Activated CD4-positive, alpha-beta T cell treated with anti-CD3 and anti-CD28 coated beads for 24 hours (primary cell): ENCODE results near the gene ZNF169.
"Not testable (repeated sequence)": the region's sequence is repeated elsewhere in the genome, so short reads cannot be mapped to it uniquely, and the experiment has no call there.

Experiments used
- DNase-seq, 2 donors: peaks; one replicate each; pipeline ENCODE4 v3.0.0-alpha.2; 2020; ENCODE audit warnings: low read depth in 2 of 2

Gene ZNF169

DNA sequence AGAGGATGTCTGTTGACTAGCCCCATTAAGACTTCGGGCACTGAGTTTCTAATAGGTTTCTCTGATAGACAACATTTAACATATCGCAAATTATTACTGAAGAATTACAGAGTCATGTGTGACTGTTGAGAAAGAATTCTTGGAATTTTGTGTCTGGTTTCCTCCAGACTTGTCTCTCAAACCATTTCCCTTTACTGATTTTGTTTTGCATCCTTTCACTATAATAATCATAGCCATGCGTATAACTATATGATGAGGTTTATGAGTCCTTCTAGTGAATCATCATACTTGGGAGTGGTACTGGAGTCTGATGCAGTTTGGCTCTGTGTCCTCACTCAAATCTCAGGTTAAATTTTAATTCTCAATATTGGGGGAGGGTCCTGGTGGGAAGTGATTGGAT, 27.0 kb downstream of the ZNF169 start:
- DNase-seq, result no peak

- DNase-seq, result no peak
Measured at GRCh38 chr9:94287877-94288513, 28.9 kb downstream of the ZNF169 start.

- no peak for DNase-seq
Measured at GRCh38 chr9:94289691-94290090, 30.6 kb downstream of the ZNF169 start.

- DNase-seq, result no peak
Measured at GRCh38 chr9:94298949-94299599, 40.0 kb downstream of the ZNF169 start.

DNA sequence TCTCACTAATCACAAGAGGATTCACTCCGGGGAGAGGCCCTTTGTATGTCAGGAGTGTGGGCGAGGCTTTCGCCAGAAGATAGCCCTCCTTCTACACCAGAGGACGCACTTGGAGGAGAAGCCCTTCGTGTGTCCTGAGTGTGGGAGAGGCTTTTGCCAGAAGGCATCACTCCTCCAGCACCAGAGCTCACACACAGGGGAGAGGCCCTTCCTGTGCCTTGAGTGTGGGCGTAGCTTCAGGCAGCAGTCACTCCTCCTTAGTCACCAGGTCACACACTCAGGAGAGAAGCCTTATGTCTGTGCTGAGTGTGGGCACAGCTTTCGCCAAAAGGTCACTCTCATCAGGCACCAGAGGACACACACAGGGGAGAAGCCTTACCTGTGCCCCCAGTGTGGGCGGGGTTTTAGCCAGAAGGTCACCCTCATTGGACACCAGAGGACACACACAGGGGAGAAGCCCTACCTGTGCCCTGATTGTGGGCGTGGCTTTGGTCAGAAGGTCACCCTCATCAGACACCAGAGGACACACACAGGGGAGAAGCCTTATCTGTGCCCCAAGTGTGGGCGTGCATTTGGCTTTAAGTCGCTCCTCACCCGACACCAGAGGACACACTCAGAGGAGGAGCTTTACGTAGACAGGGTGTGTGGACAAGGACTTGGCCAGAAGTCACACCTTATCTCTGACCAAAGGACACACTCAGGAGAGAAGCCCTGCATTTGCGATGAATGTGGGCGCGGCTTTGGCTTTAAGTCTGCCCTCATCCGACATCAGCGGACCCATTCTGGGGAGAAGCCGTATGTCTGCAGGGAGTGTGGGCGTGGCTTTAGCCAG, 41.6 kb downstream of the ZNF169 start:
- DNase-seq, result no peak

GRCh38 chr9:94301583-94301982, 42.5 kb downstream of the ZNF169 start:
- no peak for DNase-seq

DNA sequence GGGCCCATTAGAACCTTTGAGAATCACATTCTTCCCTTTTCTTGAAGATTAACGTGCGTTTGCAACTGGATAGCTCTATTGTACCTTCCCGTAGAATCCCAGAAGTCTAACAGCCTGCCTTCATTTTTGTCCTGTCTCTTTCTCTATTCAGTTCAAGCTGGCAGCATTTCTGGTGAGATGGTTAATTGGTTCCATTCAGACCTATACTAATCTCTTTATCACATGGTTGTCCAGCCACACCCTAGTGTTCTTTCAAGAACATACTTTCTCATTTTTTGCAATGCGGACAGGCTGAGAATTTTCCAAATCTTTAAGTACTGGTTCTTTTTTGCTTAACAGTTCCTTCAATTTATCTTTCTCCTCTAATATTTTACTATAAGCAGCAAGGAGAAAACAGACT, 43.3 kb downstream of the ZNF169 start:
- DNase-seq, result no peak

GRCh38 chr9:94303321-94303720, 44.2 kb downstream of the ZNF169 start:
- no peak for DNase-seq

DNA sequence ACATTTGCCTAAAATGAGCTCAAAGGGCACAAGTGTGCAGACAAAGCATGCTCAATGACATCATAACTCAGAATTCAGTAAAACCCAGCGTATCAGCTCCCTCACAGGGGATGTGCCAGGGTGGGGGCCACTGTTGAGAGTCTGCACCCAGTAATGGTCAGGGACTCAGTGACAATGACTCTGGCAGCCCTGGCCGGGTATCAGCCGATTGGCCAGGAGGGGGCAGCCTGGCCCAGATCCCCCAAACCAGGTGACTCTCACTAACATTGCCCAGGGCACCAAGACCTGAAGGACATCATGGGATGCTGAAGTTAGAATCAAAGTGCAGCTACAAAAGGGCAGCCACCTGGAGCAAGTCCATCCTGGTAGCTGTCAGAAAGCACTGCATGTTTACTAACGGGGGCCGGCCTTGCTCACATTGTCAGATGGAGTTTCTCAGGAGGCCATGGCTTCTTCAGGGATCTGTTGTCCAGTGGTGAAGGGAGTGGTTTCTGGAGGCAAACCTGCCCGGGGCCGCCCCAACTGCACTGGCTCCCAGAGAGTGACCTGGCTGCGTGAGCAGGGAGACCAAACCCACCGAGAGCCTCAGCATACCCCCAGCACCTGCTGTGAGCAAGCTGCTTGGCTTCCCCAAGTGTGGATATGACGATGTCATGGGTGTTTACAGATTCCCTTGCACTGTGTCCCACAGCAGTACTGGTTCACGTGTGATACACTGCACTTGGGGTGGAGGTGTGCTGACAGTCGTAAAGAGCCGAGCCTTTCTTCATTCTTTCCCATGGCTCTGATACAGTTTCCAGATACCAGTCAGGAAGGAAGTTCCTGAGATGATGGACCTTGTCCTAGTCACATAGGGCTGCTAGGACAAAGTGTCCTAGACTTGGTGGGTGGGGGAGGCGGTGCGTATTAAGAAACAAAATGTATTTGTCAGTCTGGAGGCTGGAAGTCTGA, 56.2 kb downstream of the ZNF169 start:
- not testable (repeated sequence) for DNase-seq

DNA sequence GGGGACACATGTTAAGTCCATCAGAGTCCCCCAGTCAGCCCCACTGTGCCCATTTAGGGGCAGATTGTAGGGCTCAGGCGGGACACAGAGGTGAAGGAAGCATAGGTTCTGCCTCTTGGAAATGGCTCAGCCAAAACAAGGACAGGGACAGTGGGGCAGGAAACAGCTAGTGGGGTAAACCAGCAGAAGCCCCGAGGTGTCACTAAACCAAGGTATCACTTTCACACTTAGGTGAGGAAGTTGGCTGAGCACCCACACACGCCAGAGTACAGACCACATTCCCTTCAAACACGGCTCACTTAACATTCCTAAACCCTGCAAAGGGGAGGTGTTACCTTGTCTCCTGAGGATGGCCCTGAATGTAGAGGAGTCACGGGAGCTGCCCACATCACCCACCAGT, 57.1 kb downstream of the ZNF169 start:
- not testable (repeated sequence) for DNase-seq

DNA sequence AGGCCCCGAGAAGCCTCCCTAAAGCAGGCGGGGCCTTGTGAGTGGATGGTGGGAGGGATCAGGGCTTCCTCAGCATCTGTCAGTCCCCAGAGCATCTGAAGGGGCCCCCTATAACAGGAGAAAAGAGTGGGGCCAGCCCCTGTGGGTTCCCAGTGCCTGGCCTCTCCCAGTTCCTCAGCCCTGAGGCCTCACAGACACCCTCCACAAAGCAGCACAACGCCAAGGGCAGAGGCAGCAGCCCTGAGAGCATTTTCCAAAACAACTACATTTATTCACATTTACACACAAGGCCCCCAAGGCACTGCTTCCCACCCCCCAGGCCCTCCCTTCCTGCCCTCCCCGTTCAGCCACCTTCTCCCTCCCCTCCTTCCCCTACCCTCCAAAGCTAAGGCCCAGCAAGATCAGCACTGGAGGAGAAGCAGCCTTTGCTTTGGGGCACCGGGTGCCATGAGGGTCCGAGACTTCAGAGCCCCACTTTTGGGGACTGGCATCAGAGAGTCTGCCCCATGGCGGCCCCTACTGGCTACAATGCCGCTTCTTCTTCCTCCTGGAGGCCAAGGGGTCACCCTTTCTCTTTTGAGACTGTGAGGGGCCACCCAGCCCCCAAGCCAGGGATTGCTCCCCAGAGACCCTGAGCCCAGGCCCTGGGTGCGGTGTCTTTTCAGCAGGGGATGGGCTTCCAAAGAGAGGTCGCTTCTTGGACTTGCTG, 59.0 kb downstream of the ZNF169 start:
- DNase-seq, result not testable (repeated sequence)

- not testable (repeated sequence) for DNase-seq
Measured at GRCh38 chr9:94322342-94322940, 63.3 kb downstream of the ZNF169 start.

- DNase-seq, result not testable (repeated sequence)
Measured at GRCh38 chr9:94323153-94323798, 64.2 kb downstream of the ZNF169 start.

GRCh38 chr9:94325583-94325982, 66.5 kb downstream of the ZNF169 start:
- DNase-seq, result not testable (repeated sequence)

DNA sequence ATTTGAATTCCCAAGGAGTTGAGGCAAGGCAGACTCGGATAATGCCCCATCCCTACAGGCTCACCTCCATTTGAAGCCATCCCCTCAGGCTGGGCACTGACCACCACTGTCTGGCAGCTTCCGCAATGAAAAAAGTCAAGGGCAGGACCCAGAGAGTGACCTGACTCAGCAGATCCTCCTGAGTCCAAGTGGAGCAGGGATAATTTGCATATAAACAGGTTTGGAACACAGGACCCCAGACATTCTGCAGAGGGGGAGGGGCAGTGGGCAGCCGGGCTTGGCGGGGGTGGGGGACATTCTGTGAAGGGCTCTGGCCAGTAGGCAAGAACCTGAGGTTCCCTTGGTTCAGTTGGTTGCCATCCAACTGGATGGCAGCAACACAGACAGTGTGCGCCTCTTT, 69.4 kb downstream of the ZNF169 start, which contains the start of gene NUTM2F:
Gene NUTM2F (minus strand): TSS at position 101 of the 400 bp plus-strand sequence. CDS start 21 bp downstream, at position 80.
- DNase-seq, result not testable (repeated sequence)

GRCh38 chr9:94336445-94336844, 77.3 kb downstream of the ZNF169 start:
- not testable (repeated sequence) for DNase-seq

DNA sequence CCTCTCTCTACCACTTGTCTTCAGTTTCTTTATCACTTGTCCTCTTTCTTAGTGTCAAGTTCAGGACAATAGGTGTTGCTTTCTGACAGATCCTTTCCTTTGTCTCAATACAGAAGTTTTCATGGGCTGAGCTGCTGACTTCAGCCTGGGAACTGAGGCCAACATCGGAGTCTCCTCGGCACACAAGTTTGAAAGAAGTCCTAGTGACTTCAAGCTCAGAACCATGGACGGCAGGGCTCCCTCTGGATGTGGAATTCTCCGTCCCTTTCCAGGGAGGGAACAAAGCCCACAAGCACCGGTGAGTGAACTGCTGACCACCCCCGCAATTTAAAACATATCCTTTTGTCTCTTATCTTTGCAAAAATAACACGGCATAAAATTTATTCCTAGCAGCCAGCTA, 79.6 kb downstream of the ZNF169 start:
- DNase-seq, result not testable (repeated sequence)

GRCh38 chr9:94339657-94340056, 80.6 kb downstream of the ZNF169 start:
- DNase-seq, result not testable (repeated sequence)

DNA sequence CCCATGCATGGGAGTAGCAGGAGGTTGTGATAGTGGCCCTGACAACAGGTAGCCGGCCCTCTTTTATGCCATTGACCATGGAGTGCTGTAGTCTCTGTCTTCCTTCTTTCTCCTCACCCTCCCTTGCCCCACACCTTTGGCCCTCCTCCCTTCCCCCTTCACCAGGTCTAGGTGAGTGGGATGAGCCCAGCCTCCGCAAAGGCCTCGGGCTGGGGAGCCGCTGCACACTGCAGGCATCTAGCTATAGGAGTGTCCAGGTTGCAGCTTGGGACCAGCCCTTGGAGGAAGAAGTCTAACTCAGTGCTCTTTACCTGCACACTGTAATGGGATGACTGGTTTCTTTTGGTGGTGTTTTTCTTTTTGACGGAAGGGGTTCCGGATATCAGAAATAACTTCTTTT, 81.7 kb downstream of the ZNF169 start:
- not testable (repeated sequence) for DNase-seq

GRCh38 chr9:94341703-94342102, 82.6 kb downstream of the ZNF169 start:
- not testable (repeated sequence) for DNase-seq
